A549 (cell line): ENCODE results near the gene TPPP3. TPM values are rescaled to one million over a fixed set of nuclear protein-coding genes. Genes with fewer than 3 reads are reported as not detected.

ENCODE experiments used
- ATAC-seq, 2 experiments: fragments of 200-7000 bp in 1 of 2; fragments of >200 bp in 1 of 2; cut with Nextera tagmentation in 1 of 2; cut with Tn5 transposase in 1 of 2; 3 replicates each; pipeline versions ENCODE4 v1.8.0 to v1.9.1; 2018 to 2020; ENCODE audit warnings: mild to moderate bottlenecking in 1 of 2, moderate library complexity in 1 of 2
- CTCF ChIA-PET: fragments of 300-600 bp; sonication (Branson Sonifier 250); formaldehyde crosslinking; extraction: SDS; loops from one replicate; lab custom pipeline; 2021; ENCODE audit warnings: antibody characterized with exemption, inconsistent platforms; lab: Yijun Ruan, JAX
- POLR2A ChIA-PET: fragments of 350-600 bp; formaldehyde crosslinking; extraction: SDS; loops from one replicate; lab custom pipeline; 2021; ENCODE audit warnings: antibody characterized with exemption, inconsistent platforms; lab: Yijun Ruan, JAX
- DNase-seq, 2 experiments: peaks; one replicate each; pipeline versions ENCODE4 v3.0.0 to v3.0.0-alpha.2; 2011 to 2016; ENCODE audit warnings: low read depth in 1 of 2, low spot score in 1 of 2
- FAIRE-seq: peaks from 2 replicates; lab custom pipeline; 2011; peaks lifted over from hg19 to GRCh38; lab: Jason Lieb, UNC
- H3K27ac ChIP-seq, 2 experiments: fragments of >200 bp; sonication (Bioruptor Twin); formaldehyde crosslinking; 3 replicates each; pipeline ENCODE4 v1.5.1; 2016 to 2017
- H3K4me1 ChIP-seq: fragments of >200 bp; sonication (Bioruptor Twin); formaldehyde crosslinking; 3 replicates; pipeline ENCODE4 v1.6.1; 2016
- H3K4me2 ChIP-seq: fragments of >200 bp; sonication (Bioruptor Twin); formaldehyde crosslinking; 3 replicates; pipeline ENCODE4 v1.6.1; 2016
- H3K4me3 ChIP-seq: fragments of >200 bp; sonication (Bioruptor Twin); formaldehyde crosslinking; 3 replicates; pipeline ENCODE4 v1.5.1; 2016
- H3K9me3 ChIP-seq: fragments of >200 bp; sonication (Bioruptor Twin); formaldehyde crosslinking; 3 replicates; pipeline ENCODE4 v1.6.1; 2016
- BHLHE40 ChIP-seq: IDR thresholded peaks from 2 replicates; pipeline ENCODE4 v1.6.1; 2012; ENCODE audit warnings: low read depth, low read length, inconsistent platforms
- CBX8 ChIP-seq: fragments of 200-600 bp; sonication (generic); IDR thresholded peaks from 2 replicates; pipeline ENCODE4 v1.6.1; 2016
- CHD2 ChIP-seq: fragments of 150-350 bp; IDR thresholded peaks from 2 replicates; pipeline ENCODE4 v1.6.1; 2014; ENCODE audit warnings: low read length; ENCODE audit not compliant: partially characterized antibody
- CHD4 ChIP-seq: fragments of 200-600 bp; sonication (generic); IDR thresholded peaks from 2 replicates; pipeline ENCODE4 v1.6.1; 2016; ENCODE audit warnings: antibody characterized with exemption, mild to moderate bottlenecking, borderline replicate concordance
- E2F6 ChIP-seq: IDR thresholded peaks from 2 replicates; pipeline ENCODE4 v1.6.1; 2012; ENCODE audit warnings: low read depth, borderline replicate concordance
- EHF ChIP-seq: fragments of 250-450 bp; sonication (Bioruptor Pico); IDR thresholded peaks from 2 replicates; pipeline ENCODE4 v1.5.0; 2020; ENCODE audit warnings: mild to moderate bottlenecking
- ELK1 ChIP-seq: fragments of 150-350 bp; IDR thresholded peaks from 2 replicates; pipeline ENCODE4 v1.6.1; 2014; ENCODE audit warnings: low read depth, mild to moderate bottlenecking, low read length
- ESRRA ChIP-seq: fragments of 150-350 bp; IDR thresholded peaks from 2 replicates; pipeline ENCODE4 v1.6.1; 2014; ENCODE audit warnings: mild to moderate bottlenecking, low read length, borderline replicate concordance
- FOXS1 ChIP-seq: fragments of 250-450 bp; sonication (Bioruptor Pico); IDR thresholded peaks from 2 replicates; pipeline ENCODE4 v1.5.0; 2020; ENCODE audit warnings: mild to moderate bottlenecking, moderate library complexity
- HES2 ChIP-seq: fragments of >200 bp; sonication (Bioruptor Twin); formaldehyde crosslinking; IDR thresholded peaks from 2 replicates; pipeline ENCODE4 v1.6.1; 2016
- HEYL ChIP-seq: fragments of 250-450 bp; sonication (Bioruptor Pico); IDR thresholded peaks from 2 replicates; pipeline ENCODE4 v1.8.0; 2021; ENCODE audit warnings: mild to moderate bottlenecking, moderate library complexity
- HMGXB4 ChIP-seq: fragments of 250-450 bp; sonication (Bioruptor Pico); IDR thresholded peaks from 2 replicates; pipeline ENCODE4 v1.5.0; 2021; ENCODE audit warnings: mild to moderate bottlenecking, moderate library complexity, borderline replicate concordance
- HOXA7 ChIP-seq: fragments of 250-450 bp; sonication (Bioruptor Pico); IDR thresholded peaks from 2 replicates; pipeline ENCODE4 v1.5.0; 2020; ENCODE audit warnings: mild to moderate bottlenecking, moderate library complexity
- HOXB13 ChIP-seq: fragments of 250-450 bp; sonication (Bioruptor Pico); IDR thresholded peaks from 2 replicates; pipeline ENCODE4 v1.5.0; 2020; ENCODE audit warnings: low read depth, mild to moderate bottlenecking, moderate library complexity
- HOXB5 ChIP-seq: fragments of 250-450 bp; sonication (Bioruptor Pico); IDR thresholded peaks from 2 replicates; pipeline ENCODE4 v1.5.0; 2020; ENCODE audit warnings: mild to moderate bottlenecking, moderate library complexity
- JUN ChIP-seq, 2 experiments: fragments of >200 bp; sonication (Bioruptor Twin); formaldehyde crosslinking; IDR thresholded peaks; 2 replicates in 1 of 2; 3 replicates in 1 of 2; pipeline ENCODE4 v1.6.1; 2016 to 2017
- JUNB ChIP-seq: fragments of >200 bp; sonication (Bioruptor Twin); formaldehyde crosslinking; IDR thresholded peaks from 2 replicates; pipeline ENCODE4 v1.6.1; 2016
- KDM1A ChIP-seq: fragments of 200-600 bp; sonication (generic); IDR thresholded peaks from 2 replicates; pipeline ENCODE4 v1.6.1; 2016; ENCODE audit warnings: low read depth, mild to moderate bottlenecking
- MAFK ChIP-seq: fragments of 450-650 bp; IDR thresholded peaks from 2 replicates; pipeline ENCODE4 v1.6.1; 2014; ENCODE audit not compliant: partially characterized antibody
- MYC ChIP-seq: IDR thresholded peaks from 2 replicates; pipeline ENCODE4 v1.6.1; 2012; ENCODE audit warnings: mild to moderate bottlenecking, inconsistent platforms, low read length, improper control_type of control experiment, borderline replicate concordance
- RCOR1 ChIP-seq: fragments of 150-350 bp; IDR thresholded peaks from 2 replicates; pipeline ENCODE4 v1.6.1; 2014; ENCODE audit warnings: antibody characterized with exemption, low read length, low read depth
- RNF2 ChIP-seq: fragments of 200-600 bp; sonication (generic); IDR thresholded peaks from 2 replicates; pipeline ENCODE4 v1.6.1; 2016; ENCODE audit warnings: low read depth, mild to moderate bottlenecking, antibody characterized with exemption, moderate library complexity, borderline replicate concordance
- ZFP36 ChIP-seq: fragments of 450-650 bp; IDR thresholded peaks from 2 replicates; pipeline ENCODE4 v1.6.1; 2014; ENCODE audit warnings: borderline replicate concordance; ENCODE audit not compliant: partially characterized antibody
- ZNF302 ChIP-seq: fragments of 250-450 bp; sonication (Bioruptor Pico); IDR thresholded peaks from 2 replicates; pipeline ENCODE4 v1.9.0; 2021; ENCODE audit warnings: inconsistent platforms, mild to moderate bottlenecking, moderate library complexity
- ZSCAN20 ChIP-seq: fragments of 250-450 bp; sonication (Bioruptor Pico); IDR thresholded peaks from 2 replicates; pipeline ENCODE4 v1.8.0; 2022; ENCODE audit warnings: mild to moderate bottlenecking, moderate library complexity
- WGBS: methylation state at CpG from one replicate; pipeline ENCODE4 v1.1.6; 2017; ENCODE audit errors: missing lambda C conversion rate; 5-methylcytosine and 5-hydroxymethylcytosine counted together
- polyA plus RNA-seq, 4 experiments: library from polyadenylated mRNA; depleted of rRNA in 3 of 4; stranded (reverse); fragments of >200 nt; fragmentation: RNase III in 1 of 4; extraction: RNeasy Plus Mini Kit Qiagen cat#74134 plus additional on column Dnase treatment in 1 of 4; gene quantifications; 2 replicates in 3 of 4; 3 replicates in 1 of 4; pipeline ENCODE4 v1.2.3, GENCODE V29; 2011 to 2017
- TF ChIP-seq, protein P1 (sequence below): IDR thresholded peaks from 2 replicates; pipeline ENCODE4 v1.6.1; 2012
- TF ChIP-seq, protein P2 (sequence below): fragments of >200 bp; sonication (Bioruptor Twin); formaldehyde crosslinking; IDR thresholded peaks from 3 replicates; pipeline ENCODE4 v1.6.1; 2016

The TPPP3 gene
- polyA plus RNA-seq, 2 of the 4 experiments (the other 2 are of a cell fraction) = 9.4 to 10.9 TPM

DNA sequence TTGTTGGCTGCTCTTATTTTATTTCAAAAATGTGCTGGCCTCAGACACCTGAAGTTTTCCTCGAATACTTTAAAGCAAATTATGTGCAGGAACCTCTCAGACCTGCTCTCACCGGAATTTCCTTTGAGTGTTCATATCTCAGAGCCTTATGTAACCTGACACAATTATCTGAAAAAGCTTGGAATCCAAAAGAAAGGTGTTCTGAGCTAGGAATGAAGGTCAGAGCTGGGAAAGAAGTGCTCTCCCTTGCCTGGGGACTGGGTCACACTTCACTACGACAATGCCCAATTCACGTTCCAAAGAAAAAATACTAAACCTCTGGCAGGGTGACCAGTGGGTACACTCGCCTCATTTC, 30.9 kb upstream of the TPPP3 start:
- Histone ChIP-seq H3K27ac (no peak overlapping the region; a peak in 1 of 6 replicates), H3K4me1 (no peaks in the 10 kb centered on the region), H3K4me3 (no peak overlapping the region), H3K9me3 (no peaks in the 10 kb centered on the region), H3K4me2 (no peak overlapping the region)
- ChIA-PET CTCF (interaction anchor here (0.7 to 10.9 kb wide), 6 partner anchors 7 to 97 kb away, joined by 3 to 207 read pairs (median 32); partner anchors contain the start of genes KCTD19, LRRC36 and ZDHHC1), POLR2A (no interaction called here)
- no peak for ATAC-seq
- DNase-seq = no peak
- WGBS = 60% methylated on average over 5 of the region's 5 CpGs
- FAIRE-seq = no peak
- TF ChIP-seq HOXB5 = no peak
- TF ChIP-seq E2F6 = no peak
- no peak for TF ChIP-seq JUN (IDR thresholded peaks at IDR 0.05)
- TF ChIP-seq EHF (CRISPR knock-in tag) = no peak
- TF ChIP-seq JUNB = no peak
- no peak for TF ChIP-seq HEYL
- TF ChIP-seq BHLHE40 = no peak
- no peak for TF ChIP-seq ELK1
- TF ChIP-seq CBX8 = no peak
- TF ChIP-seq ZNF302 = no peak
- TF ChIP-seq HMGXB4 (CRISPR knock-in tag) = no peak
- TF ChIP-seq, protein P1, sequence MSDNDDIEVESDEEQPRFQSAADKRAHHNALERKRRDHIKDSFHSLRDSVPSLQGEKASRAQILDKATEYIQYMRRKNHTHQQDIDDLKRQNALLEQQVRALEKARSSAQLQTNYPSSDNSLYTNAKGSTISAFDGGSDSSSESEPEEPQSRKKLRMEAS = no peak
- TF ChIP-seq FOXS1 (CRISPR knock-in tag) = no peak
- no peak for TF ChIP-seq CHD2
- no peak for TF ChIP-seq ESRRA
- TF ChIP-seq MAFK = no peak
- TF ChIP-seq HOXB13 (CRISPR knock-in tag) = no peak
- no peak for TF ChIP-seq RCOR1
- no peak for TF ChIP-seq ZFP36
- no peak for TF ChIP-seq KDM1A

- ATAC-seq (no peak), FAIRE-seq (no peak), DNase-seq (no peak)
- H3K27ac ChIP-seq = no peak overlapping the region; a peak in 1 of 6 replicates
- no peaks in the 10 kb centered on the region for H3K4me1 ChIP-seq
- no peaks in the 10 kb centered on the region for H3K9me3 ChIP-seq
- ChIA-PET CTCF (interaction anchor here (0.5 to 10.9 kb wide), 6 partner anchors 16 to 97 kb away, joined by 3 to 207 read pairs (median 10); partner anchors contain the start of genes KCTD19 and LRRC36), POLR2A (no interaction called here)
- no peak overlapping the region for H3K4me2 ChIP-seq
- WGBS = 47% methylated on average over 9 of the region's 9 CpGs
- no peak overlapping the region for H3K4me3 ChIP-seq
- TF ChIP-seq, protein P1 = no peak
- no peak for TF ChIP-seq RCOR1
- TF ChIP-seq ELK1 = no peak
- TF ChIP-seq, protein P2, sequence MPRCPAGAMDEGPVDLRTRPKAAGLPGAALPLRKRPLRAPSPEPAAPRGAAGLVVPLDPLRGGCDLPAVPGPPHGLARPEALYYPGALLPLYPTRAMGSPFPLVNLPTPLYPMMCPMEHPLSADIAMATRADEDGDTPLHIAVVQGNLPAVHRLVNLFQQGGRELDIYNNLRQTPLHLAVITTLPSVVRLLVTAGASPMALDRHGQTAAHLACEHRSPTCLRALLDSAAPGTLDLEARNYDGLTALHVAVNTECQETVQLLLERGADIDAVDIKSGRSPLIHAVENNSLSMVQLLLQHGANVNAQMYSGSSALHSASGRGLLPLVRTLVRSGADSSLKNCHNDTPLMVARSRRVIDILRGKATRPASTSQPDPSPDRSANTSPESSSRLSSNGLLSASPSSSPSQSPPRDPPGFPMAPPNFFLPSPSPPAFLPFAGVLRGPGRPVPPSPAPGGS = no peak
- TF ChIP-seq ZSCAN20 = no peak
- TF ChIP-seq HEYL = no peak
- TF ChIP-seq ESRRA = no peak
- no peak for TF ChIP-seq MYC
- no peak for TF ChIP-seq RNF2
- no peak for TF ChIP-seq E2F6
- TF ChIP-seq BHLHE40 = no peak
- no peak for TF ChIP-seq HES2
- no peak for TF ChIP-seq HOXA7 (CRISPR knock-in tag)
- TF ChIP-seq CHD4 = no peak
Measured at GRCh38 chr16:67423611-67424260, 30.4 kb upstream of the TPPP3 start.
